HTR-8/SVneo (cell line): Measurements from ENCODE around the gene TSPAN5.

ENCODE experiments used
- DNase-seq: peaks from one replicate; pipeline ENCODE4 v3.0.0; 2011; ENCODE audit warnings: low spot score, mixed read lengths; ENCODE audit not compliant: insufficient read length
- FAIRE-seq: peaks from 2 replicates; lab custom pipeline; 2011; peaks lifted over from hg19 to GRCh38; lab: Jason Lieb, UNC

The TSPAN5 gene

GRCh38 chr4:98603683-98604521 is 54.5 kb downstream of the TSPAN5 start:
- DNase-seq (no peak), FAIRE-seq (no peak)

- DNase-seq, result no peak
- no peak for FAIRE-seq
Measured at GRCh38 chr4:98602270-98602669, 56.1 kb downstream of the TSPAN5 start.

- FAIRE-seq (no peak), DNase-seq (no peak)
Measured at GRCh38 chr4:98601708-98602107, 56.7 kb downstream of the TSPAN5 start.

- DNase-seq (no peak), FAIRE-seq (no peak)
Measured at GRCh38 chr4:98599617-98600205, 58.7 kb downstream of the TSPAN5 start.

- no peak for FAIRE-seq
- no peak for DNase-seq
Measured at GRCh38 chr4:98586962-98587354, 71.5 kb downstream of the TSPAN5 start.

- no peak for FAIRE-seq
- no peak for DNase-seq
Measured at GRCh38 chr4:98586291-98586961, 72.0 kb downstream of the TSPAN5 start.

GRCh38 chr4:98585596-98585995 is 72.8 kb downstream of the TSPAN5 start:
- DNase-seq (no peak), FAIRE-seq (no peak)

GRCh38 chr4:98584265-98584664 is 74.1 kb downstream of the TSPAN5 start:
- FAIRE-seq, result no peak
- DNase-seq, result no peak

- no peak for DNase-seq
- no peak for FAIRE-seq
Measured at GRCh38 chr4:98583265-98583664, 75.1 kb downstream of the TSPAN5 start.

GRCh38 chr4:98581126-98581525 is 77.3 kb downstream of the TSPAN5 start:
- FAIRE-seq, result no peak
- no peak for DNase-seq

- DNase-seq (no peak), FAIRE-seq (no peak)
Measured at GRCh38 chr4:98577956-98578355, 80.5 kb downstream of the TSPAN5 start.

GRCh38 chr4:98574816-98575215 is 83.6 kb downstream of the TSPAN5 start:
- FAIRE-seq (no peak), DNase-seq (no peak)

GRCh38 chr4:98573791-98574190 is 84.6 kb downstream of the TSPAN5 start:
- FAIRE-seq, result no peak

GRCh38 chr4:98572697-98573096 is 85.7 kb downstream of the TSPAN5 start:
- FAIRE-seq (no peak), DNase-seq (no peak)

More at GRCh38 chr4:98573791-98574190, 84.6 kb downstream of the TSPAN5 start:
- DNase-seq, result no peak

- FAIRE-seq (no peak), DNase-seq (no peak)
Measured at GRCh38 chr4:98571161-98571786, 87.1 kb downstream of the TSPAN5 start.

- FAIRE-seq (no peak), DNase-seq (no peak)
Measured at GRCh38 chr4:98570151-98570797, 88.1 kb downstream of the TSPAN5 start.

- no peak for FAIRE-seq
- DNase-seq, result no peak
Measured at GRCh38 chr4:98568941-98569663, 89.3 kb downstream of the TSPAN5 start.

- DNase-seq (no peak), FAIRE-seq (no peak)
Measured at GRCh38 chr4:98567611-98568010, 90.8 kb downstream of the TSPAN5 start.

- no peak for FAIRE-seq
Measured at GRCh38 chr4:98566361-98567008, 91.9 kb downstream of the TSPAN5 start.

More at GRCh38 chr4:98566361-98567008, 91.9 kb downstream of the TSPAN5 start:
- no peak for DNase-seq
